Activated T-helper 1 cell treated with anti-CD3 and anti-CD28 coated beads, Interleukin-2, amount 50 U/mL, for 16 hours (primary cell): Measurements from ENCODE around the gene UCP1.
"Not testable (repeated sequence)": the region's sequence is repeated elsewhere in the genome, so short reads cannot be mapped to it uniquely, and the experiment has no call there.

Experiments
- DNase-seq, 2 donors: peaks; one replicate each; pipeline ENCODE4 v3.0.0-alpha.2; 2020; ENCODE audit warnings: low read depth in 1 of 2, low spot score in 1 of 2

UCP1 gene

GRCh38 chr4:140533951-140534480, 34.7 kb downstream of the UCP1 start:
- no peak for DNase-seq

GRCh38 chr4:140529434-140529833, 39.3 kb downstream of the UCP1 start:
- DNase-seq, result no peak

GRCh38 chr4:140523857-140524742, 44.7 kb downstream of the UCP1 start, which contains the start of gene ELMOD2:
Gene ELMOD2, plus strand, starts transcription at chr4:140524168. Its CDS starts 1,261 bp downstream, at chr4:140525429.
- peak; percentile 93 to 97 for DNase-seq

GRCh38 chr4:140523370-140523856, 45.3 kb downstream of the UCP1 start:
- no peak for DNase-seq

GRCh38 chr4:140515423-140515822, 53.3 kb downstream of the UCP1 start:
- DNase-seq, result no peak

- DNase-seq, result not testable (repeated sequence)
Observed at GRCh38 chr4:140513765-140514164, 55.0 kb downstream of the UCP1 start.
